Left kidney (tissue), 1 donor: Measurements from ENCODE around the gene IER3IP1. TPM values are rescaled to one million over a fixed set of nuclear protein-coding genes. Genes with fewer than 3 reads are reported as not detected.

Experiments
- polyA plus RNA-seq: library from polyadenylated mRNA; unstranded; fragments of 120-200 nt; gene quantifications from one replicate; pipeline ENCODE4 v1.2.1, GENCODE V29; 2013; ENCODE audit not compliant: insufficient read length

Gene IER3IP1
- polyA plus RNA-seq, 1 donor, result 36.3 TPM

Other genes with a start within 250 kb of the IER3IP1 start
- not detected for gene ELOA2, start 140.7 kb downstream of the IER3IP1 start, polyA plus RNA-seq
- 66.9 TPM for gene HDHD2, start 25.9 kb downstream of the IER3IP1 start, polyA plus RNA-seq
- gene SKOR2, start 75.3 kb upstream of the IER3IP1 start, polyA plus RNA-seq, result not detected